HCT116 (cell line): ENCODE measurements around the gene MAN1A1. TPM values are rescaled to one million over a fixed set of nuclear protein-coding genes. Genes with fewer than 3 reads are reported as not detected.

Experiments
- ATAC-seq: fragments of 200-7000 bp; cut with Tn5 transposase; 2 replicates; pipeline ENCODE4 v1.9.1; 2020; ENCODE audit warnings: mild to moderate bottlenecking, moderate library complexity
- BruUV-seq: library from RNA; stranded (reverse); fragments of 400-500 nt; replicated peaks from 2 replicates; lab custom pipeline; 2021; lab: Mats Ljungman, UMichigan
- CTCF ChIA-PET: fragments of 300-600 bp; sonication (Branson Sonifier 250); formaldehyde crosslinking; loops from one replicate; lab custom pipeline; 2021; ENCODE audit warnings: antibody characterized with exemption; lab: Charles Lee
- POLR2A ChIA-PET: fragments of 300-600, 350-600 bp; sonication (Branson Sonifier 250); formaldehyde crosslinking; loops from one replicate; lab custom pipeline; 2021; ENCODE audit warnings: antibody characterized with exemption; lab: Charles Lee
- RAD21 ChIA-PET, 2 experiments: fragments of 300-600 bp; sonication (Branson Sonifier 250); formaldehyde crosslinking; loops; one replicate each; lab custom pipeline; 2023; ENCODE audit warnings: low total read pairs in 2 of 2; ENCODE audit not compliant: uncharacterized antibody in 2 of 2, unreplicated experiment in 2 of 2, low non-redundant PET in 1 of 2; lab: Charles Lee
- DNase-seq: peaks from one replicate; pipeline ENCODE4 v3.0.0-alpha.2; 2010; ENCODE audit warnings: low read depth, low spot score
- H2AFZ ChIP-seq: fragments of 200-600 bp; shearing (Covaris generic), sonication (generic); 2 replicates; pipeline ENCODE4 v1.6.1; 2017; ENCODE audit warnings: low read depth, mixed run types, mixed read lengths, antibody characterized with exemption, low read length; ENCODE audit not compliant: poor library complexity, severe bottlenecking
- H3K27ac ChIP-seq: 2 replicates; pipeline ENCODE4 v1.5.1; 2012; ENCODE audit warnings: low read depth, low read length
- H3K27me3 ChIP-seq: fragments of 200-600 bp; sonication (generic); 2 replicates; pipeline ENCODE4 v1.6.1; 2016; ENCODE audit warnings: mixed run types, low read length, mixed read lengths; ENCODE audit not compliant: insufficient read depth
- H3K36me3 ChIP-seq, 2 experiments: fragments of 200-500 bp in 1 of 2; fragments of 200-600 bp in 1 of 2; sonication (Bioruptor generic) in 1 of 2; sonication (generic) in 1 of 2; 2 replicates each; pipeline versions ENCODE4 v1.5.1 to v1.6.1; 2014 to 2016; ENCODE audit warnings: low read length in 2 of 2, inconsistent platforms in 1 of 2, mixed read lengths in 1 of 2, mixed run types in 1 of 2; ENCODE audit not compliant: insufficient read depth in 2 of 2, control insufficient read depth in 1 of 2
- H3K4me1 ChIP-seq, 2 experiments: fragments of 200-600 bp in 1 of 2; sonication (generic) in 1 of 2; 2 replicates each; pipeline versions ENCODE4 v1.5.1 to v1.6.1; 2012 to 2017; ENCODE audit warnings: low read length in 2 of 2, inconsistent platforms in 1 of 2, mild to moderate bottlenecking in 1 of 2, mixed read lengths in 1 of 2, mixed run types in 1 of 2, moderate library complexity in 1 of 2; ENCODE audit not compliant: insufficient read depth in 2 of 2, control insufficient read depth in 1 of 2
- H3K4me2 ChIP-seq: fragments of 200-600 bp; sonication (generic); 2 replicates; pipeline ENCODE4 v1.6.1; 2017; ENCODE audit warnings: mixed run types, low read length, mixed read lengths
- H3K4me3 ChIP-seq, 2 experiments: fragments of 200-600 bp in 1 of 2; sonication (generic) in 1 of 2; replicated peaks in 1 of 2; 2 replicates each; pipeline ENCODE4 v1.5.1; 2011 to 2016; ENCODE audit warnings: low read length in 2 of 2, control low read depth in 1 of 2, low read depth in 1 of 2, mild to moderate bottlenecking in 1 of 2, mixed read lengths in 1 of 2, mixed run types in 1 of 2
- H3K79me2 ChIP-seq: fragments of 200-600 bp; sonication (generic); 2 replicates; pipeline ENCODE4 v1.6.1; 2017; ENCODE audit warnings: mild to moderate bottlenecking, mixed run types, low read length, moderate library complexity, mixed read lengths; ENCODE audit not compliant: insufficient read depth
- H3K9ac ChIP-seq: fragments of 200-600 bp; sonication (generic); 2 replicates; pipeline ENCODE4 v1.6.1; 2016; ENCODE audit warnings: low read length, mixed read lengths
- H3K9me2 ChIP-seq: fragments of 200-600 bp; sonication (generic), shearing (Covaris generic); 2 replicates; pipeline ENCODE4 v1.6.1; 2017; ENCODE audit warnings: mixed run types, mild to moderate bottlenecking, moderate library complexity; ENCODE audit not compliant: insufficient read depth
- H3K9me3 ChIP-seq, 2 experiments: fragments of 200-500 bp in 1 of 2; fragments of 200-600 bp in 1 of 2; sonication (Bioruptor generic) in 1 of 2; sonication (generic) in 1 of 2; 2 replicates each; pipeline ENCODE4 v1.6.1; 2014 to 2017; ENCODE audit warnings: low read length in 2 of 2, mixed read lengths in 2 of 2, inconsistent platforms in 1 of 2, low read depth in 1 of 2, mild to moderate bottlenecking in 1 of 2, mixed run types in 1 of 2, moderate library complexity in 1 of 2; ENCODE audit not compliant: control insufficient read depth in 1 of 2, insufficient read depth in 1 of 2
- H4K20me1 ChIP-seq: fragments of 200-600 bp; sonication (generic), shearing (Covaris generic); 2 replicates; pipeline ENCODE4 v1.6.1; 2017; ENCODE audit warnings: mixed run types, mild to moderate bottlenecking, moderate library complexity; ENCODE audit not compliant: insufficient read depth
- POLR2A ChIP-seq: IDR thresholded peaks from 2 replicates; pipeline ENCODE4 v1.7.0; 2011; ENCODE audit warnings: borderline replicate concordance; ENCODE audit not compliant: insufficient read depth, insufficient read length; ENCODE audit errors: extremely low read depth
- SIN3A ChIP-seq: IDR thresholded peaks from 2 replicates; pipeline ENCODE4 v1.6.1; 2012; ENCODE audit warnings: low read depth
- SP1 ChIP-seq: IDR thresholded peaks from 2 replicates; pipeline ENCODE4 v1.6.1; 2012; ENCODE audit warnings: low read depth
- SRF ChIP-seq: IDR thresholded peaks from 2 replicates; pipeline ENCODE4 v1.6.1; 2012; ENCODE audit warnings: low read depth
- intact Hi-C: fragments of 100-400 bp; cut with micrococcal nuclease; formaldehyde crosslinking; loops from 2 replicates; pipeline ENCODE4 v1.10.0; 2022
- total RNA-seq: library from RNA; stranded (reverse); gene quantifications from one replicate; pipeline ENCODE4 v1.2.1, GENCODE V29; 2021; ENCODE audit not compliant: unreplicated experiment

MAN1A1 gene
- total RNA-seq, 1 experiment from 2014 or later: 46.0 TPM

GRCh38 chr6:119347466-119348095, 2.0 kb downstream of the MAN1A1 start:
- H3K9me2 ChIP-seq: no peaks in the 10 kb centered on the region
- H3K27ac ChIP-seq: peak overlapping the region; percentile 78; the same call in 1 of the 2 replicates
- H3K27me3 ChIP-seq: no peaks in the 10 kb centered on the region
- peaks cover 45% of the 10 kb centered on the region for H3K79me2 ChIP-seq
- H2AFZ ChIP-seq: no peak overlapping the region
- ChIA-PET POLR2A (no interaction called here), RAD21 (no interaction called here), CTCF (interaction anchor here (2.0 kb wide), 1 partner anchor 199 kb away, joined by 10 read pairs; no protein-coding TSS in a partner anchor)
- H3K9me3 ChIP-seq: no peaks in the 10 kb centered on the region
- TF ChIP-seq SP1 (no peak), SIN3A (0 out of 2 replicates have a peak, but pooled peaks have one; percentile 3), SRF (no peak)
- no peak for DNase-seq
- peaks cover 0 to 15% of the 10 kb centered on the region in 2 experiments; a peak in 2 of 4 replicates for H3K36me3 ChIP-seq
- peak overlapping the region; percentile 82 to 86 for H3K4me3 ChIP-seq
- TSS peak; percentile 46 for BruUV-seq
- no peaks in the 10 kb centered on the region for H4K20me1 ChIP-seq
- H3K4me1 ChIP-seq: peaks cover 9 to 15% of the 10 kb centered on the region in 2 experiments; a peak in 3 of 4 replicates
- H3K4me2 ChIP-seq: peak overlapping the region; percentile 85
- no peak for ATAC-seq
- peak overlapping the region; percentile 71 for H3K9ac ChIP-seq
- intact Hi-C loops: loop anchor here (5.0 kb wide), 1 partner anchor 380 kb away; no protein-coding TSS in a partner anchor

GRCh38 chr6:119346936-119347335, 2.6 kb downstream of the MAN1A1 start:
- H3K27me3 ChIP-seq: no peaks in the 10 kb centered on the region
- ATAC-seq (no peak), DNase-seq (no peak)
- H3K4me1 ChIP-seq: peaks cover 9 to 15% of the 10 kb centered on the region in 2 experiments; a peak in 3 of 4 replicates
- no peak overlapping the region for H3K9ac ChIP-seq
- ChIA-PET CTCF (interaction anchor here (2.0 kb wide), 1 partner anchor 198 kb away, joined by 10 read pairs; no protein-coding TSS in a partner anchor), POLR2A (no interaction called here), RAD21 (no interaction called here)
- H3K9me2 ChIP-seq: no peaks in the 10 kb centered on the region
- H4K20me1 ChIP-seq: no peaks in the 10 kb centered on the region
- H3K79me2 ChIP-seq: peaks cover 45% of the 10 kb centered on the region
- 0 out of 2 replicates have a peak, but pooled peaks have one; percentile 10 for TF ChIP-seq SIN3A
- no peak for TF ChIP-seq POLR2A
- no peak overlapping the region for H3K27ac ChIP-seq
- no peak overlapping the region for H2AFZ ChIP-seq
- 0 out of 2 replicates have a peak overlapping the region, but pooled peaks have one; percentile 85 for H3K4me2 ChIP-seq
- no TSS peak for BruUV-seq
- H3K36me3 ChIP-seq: peaks cover 0 to 19% of the 10 kb centered on the region in 2 experiments; a peak in 2 of 4 replicates
- H3K4me3 ChIP-seq: no peak overlapping the region
- intact Hi-C loops: loop anchor here (5.0 kb wide), 1 partner anchor 380 kb away; no protein-coding TSS in a partner anchor
- no peaks in the 10 kb centered on the region for H3K9me3 ChIP-seq
